Activated CD8-positive, alpha-beta T cell treated with anti-CD3 and anti-CD28 coated beads, Interleukin-2, amount 10 ng/mL, durations not matched to agents 7 days and 5 days (primary cell): ENCODE results near the gene DPYSL5. TPM values are rescaled to one million over a fixed set of nuclear protein-coding genes. Genes with fewer than 3 reads are reported as not detected.

Source experiments
- ATAC-seq: fragments of 150-1000 bp; cut with Tn5 transposase; one replicate; pipeline ENCODE4 v1.10.0; 2021; ENCODE audit warnings: moderate library complexity
- CTCF ChIA-PET: fragments of 350-600 bp; sonication (Branson Sonifier 250); formaldehyde crosslinking; loops from one replicate; lab custom pipeline; 2021; ENCODE audit warnings: antibody characterized with exemption; lab: Charles Lee
- POLR2A ChIA-PET: fragments of 350-600 bp; sonication (Branson Sonifier 250); formaldehyde crosslinking; loops from one replicate; lab custom pipeline; 2021; ENCODE audit warnings: antibody characterized with exemption; lab: Charles Lee
- DNase-seq: peaks from one replicate; pipeline ENCODE4 v3.0.0-alpha.2; 2020
- H3K27ac Mint-ChIP-seq: one replicate; pipeline ENCODE4 v1.8.0; 2021; ENCODE audit warnings: mild to moderate bottlenecking, mixed read lengths
- H3K27me3 Mint-ChIP-seq: one replicate; pipeline ENCODE4 v1.8.0; 2021; ENCODE audit warnings: low read depth, mixed read lengths
- H3K36me3 Mint-ChIP-seq: one replicate; pipeline ENCODE4 v1.8.0; 2021; ENCODE audit warnings: low read depth, mixed read lengths
- H3K4me1 Mint-ChIP-seq: one replicate; pipeline ENCODE4 v1.8.0; 2021; ENCODE audit warnings: low read depth, mixed read lengths
- H3K4me3 Mint-ChIP-seq: one replicate; pipeline ENCODE4 v1.8.0; 2021; ENCODE audit warnings: mild to moderate bottlenecking, mixed read lengths
- H3K9me3 Mint-ChIP-seq: one replicate; pipeline ENCODE4 v1.8.0; 2022; ENCODE audit warnings: mixed read lengths; ENCODE audit not compliant: insufficient read depth
- total RNA-seq, 2 experiments: library from RNA; stranded (reverse); gene quantifications; one replicate each; pipeline ENCODE4 v1.2.3, GENCODE V29; 2021

The DPYSL5 gene
- total RNA-seq, 2 experiments from 2014 or later = not detected

- ATAC-seq (no peak), DNase-seq (no peak)
- Mint-ChIP-seq H3K36me3 (no peaks in the 10 kb centered on the region), H3K27ac (no peak overlapping the region), H3K9me3 (no peaks in the 10 kb centered on the region), H3K4me1 (no peaks in the 10 kb centered on the region), H3K27me3 (peaks cover 11% of the 10 kb centered on the region), H3K4me3 (no peak overlapping the region)
- POLR2A ChIA-PET = no interaction called here
- CTCF ChIA-PET = no interaction called here
These were observed 57.6 kb downstream of the DPYSL5 start for GRCh38 chr2:26905341-26906198.

DNA sequence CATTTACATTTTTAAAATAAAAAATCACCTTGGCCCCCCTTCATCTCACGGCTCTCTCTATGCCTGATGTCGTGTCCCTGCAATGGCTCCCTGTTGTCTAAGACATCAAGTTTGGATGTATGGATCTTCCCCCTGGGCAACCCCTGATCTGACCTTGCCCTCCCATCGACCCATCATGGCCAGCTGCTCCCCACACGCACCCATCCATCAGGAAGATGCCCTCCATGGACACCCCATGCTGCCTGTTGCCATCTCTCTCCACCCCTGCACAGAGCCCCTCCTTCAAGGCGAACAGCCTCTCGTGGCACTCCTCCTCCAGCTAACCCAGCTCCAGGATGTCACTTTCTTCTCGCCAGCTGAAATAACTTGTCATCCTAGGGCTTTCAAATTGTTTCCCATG, 59.5 kb downstream of the DPYSL5 start:
- Mint-ChIP-seq H3K27me3 (peaks cover 14% of the 10 kb centered on the region), H3K4me1 (no peaks in the 10 kb centered on the region), H3K27ac (no peak overlapping the region), H3K4me3 (no peak overlapping the region), H3K36me3 (no peaks in the 10 kb centered on the region), H3K9me3 (no peaks in the 10 kb centered on the region)
- DNase-seq (no peak), ATAC-seq (no peak)
- CTCF ChIA-PET = no interaction called here
- POLR2A ChIA-PET = no interaction called here

DNA sequence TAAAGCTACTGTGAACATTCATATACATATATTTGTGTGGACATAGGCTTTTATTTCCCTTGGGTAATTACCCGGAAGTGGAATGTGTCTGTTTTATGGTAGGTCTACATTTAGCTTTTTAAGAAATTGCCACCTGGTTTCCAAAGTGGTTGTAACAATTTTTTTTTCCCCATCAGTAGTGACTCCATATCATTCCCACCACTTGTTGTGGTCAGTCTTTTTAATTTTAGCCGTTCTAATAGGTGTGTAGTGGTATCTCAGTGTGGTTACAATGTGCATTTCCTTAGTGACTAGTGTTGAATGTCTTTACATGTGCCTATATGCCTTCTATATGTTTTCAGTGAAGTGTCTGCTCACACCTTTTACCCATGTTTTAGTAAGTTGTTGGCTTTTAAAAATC, 62.2 kb downstream of the DPYSL5 start:
- CTCF ChIA-PET = interaction anchor here (1.3 to 1.5 kb wide), 3 partner anchors 12 to 407 kb away, joined by 3 to 4 read pairs (median 4); no protein-coding TSS in a partner anchor
- Mint-ChIP-seq H3K9me3 (no peaks in the 10 kb centered on the region), H3K27ac (no peak overlapping the region), H3K36me3 (no peaks in the 10 kb centered on the region), H3K4me1 (no peaks in the 10 kb centered on the region), H3K4me3 (no peak overlapping the region), H3K27me3 (peaks cover 16% of the 10 kb centered on the region)
- DNase-seq = no peak
- POLR2A ChIA-PET = interaction anchor here (0.9 kb wide), 1 partner anchor 307 kb away, joined by 4 read pairs; the partner anchor contains the start of gene CAD
- ATAC-seq = no peak

DNA sequence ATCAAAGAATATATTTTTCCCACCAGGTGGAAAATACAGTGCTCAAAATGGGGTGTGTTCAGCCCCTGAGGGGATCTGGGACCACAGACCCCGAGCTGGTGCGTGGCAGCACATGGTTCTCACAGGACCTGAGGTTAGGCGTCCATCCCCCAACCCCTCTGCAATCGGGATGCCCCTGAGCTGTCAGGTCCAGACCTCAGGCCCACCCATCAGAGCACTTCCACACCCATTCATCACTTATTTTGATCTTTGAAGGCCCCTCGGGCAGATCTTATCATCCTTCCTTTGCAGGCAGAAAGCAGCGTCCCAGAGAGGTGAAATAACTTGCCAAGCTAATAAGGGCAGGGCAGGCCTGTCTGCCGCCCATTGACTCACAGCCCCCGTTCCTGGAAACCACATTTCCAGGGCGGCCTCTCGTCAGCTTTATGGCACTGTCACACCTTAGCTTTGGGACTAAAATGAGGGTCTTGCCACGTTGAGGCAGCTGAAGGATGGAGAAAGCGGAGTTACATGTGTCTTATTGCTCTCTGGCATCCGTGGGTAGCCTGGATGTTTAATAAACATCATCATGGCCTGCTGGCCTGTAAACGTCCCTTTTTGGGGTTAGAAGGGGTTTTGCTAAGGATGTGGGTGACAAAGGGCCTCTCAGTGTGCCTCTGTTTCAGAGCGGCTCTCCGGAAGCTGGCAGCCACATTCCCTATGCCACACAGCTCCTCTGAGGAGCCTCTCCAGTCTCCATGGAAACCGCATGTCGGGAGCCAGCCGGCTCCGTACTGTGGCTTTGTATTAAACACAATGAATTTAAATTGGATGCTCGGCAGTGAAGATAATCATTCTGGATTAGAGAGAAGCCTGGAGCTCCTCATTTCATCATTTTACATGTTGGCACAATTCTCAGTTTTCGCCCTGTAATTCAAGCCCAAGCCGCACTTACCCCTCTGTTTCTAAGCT, 64.3 kb downstream of the DPYSL5 start:
- Mint-ChIP-seq H3K4me3 (no peak overlapping the region), H3K27ac (no peak overlapping the region)
- ATAC-seq = no peak

DNA sequence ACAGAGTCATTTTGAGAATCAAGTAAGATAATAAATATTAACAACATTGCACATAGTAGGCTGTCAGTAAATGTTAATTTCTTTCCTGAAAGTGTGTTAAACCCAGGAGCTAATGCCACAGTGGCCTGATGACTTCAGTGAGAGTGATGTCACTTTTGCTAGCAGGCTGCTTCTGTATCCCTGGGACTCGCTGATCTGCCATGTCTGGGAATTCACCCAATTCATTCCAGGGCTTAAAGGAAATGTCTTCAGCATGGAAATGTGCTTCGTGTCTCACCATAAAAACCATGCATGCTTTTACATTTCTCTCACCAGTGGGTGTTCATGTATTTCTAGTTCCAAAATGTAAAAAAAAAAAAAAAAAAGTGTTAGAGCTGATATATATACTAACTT, 65.7 kb downstream of the DPYSL5 start:
- no peak overlapping the region for H3K4me3 Mint-ChIP-seq
- H3K4me1 Mint-ChIP-seq = no peaks in the 10 kb centered on the region
- no peaks in the 10 kb centered on the region for H3K9me3 Mint-ChIP-seq
- DNase-seq = no peak
- H3K36me3 Mint-ChIP-seq = no peaks in the 10 kb centered on the region
- no peak for ATAC-seq
- no peak overlapping the region for H3K27ac Mint-ChIP-seq
- POLR2A ChIA-PET = no interaction called here
- CTCF ChIA-PET = interaction anchor here (2.5 kb wide), 1 partner anchor 9 kb away, joined by 9 read pairs; no protein-coding TSS in a partner anchor
- peaks cover 16% of the 10 kb centered on the region for H3K27me3 Mint-ChIP-seq

More for the DNA sequence above, 64.3 kb downstream of the DPYSL5 start:
- DNase-seq = no peak
- CTCF ChIA-PET = interaction anchor here (0.9 to 2.5 kb wide), 3 partner anchors 11 to 367 kb away, joined by 3 to 9 read pairs (median 3); no protein-coding TSS in a partner anchor
- no peaks in the 10 kb centered on the region for H3K9me3 Mint-ChIP-seq
- POLR2A ChIA-PET = no interaction called here
- H3K27me3 Mint-ChIP-seq = peaks cover 16% of the 10 kb centered on the region
- no peaks in the 10 kb centered on the region for H3K36me3 Mint-ChIP-seq
- no peaks in the 10 kb centered on the region for H3K4me1 Mint-ChIP-seq

DNA sequence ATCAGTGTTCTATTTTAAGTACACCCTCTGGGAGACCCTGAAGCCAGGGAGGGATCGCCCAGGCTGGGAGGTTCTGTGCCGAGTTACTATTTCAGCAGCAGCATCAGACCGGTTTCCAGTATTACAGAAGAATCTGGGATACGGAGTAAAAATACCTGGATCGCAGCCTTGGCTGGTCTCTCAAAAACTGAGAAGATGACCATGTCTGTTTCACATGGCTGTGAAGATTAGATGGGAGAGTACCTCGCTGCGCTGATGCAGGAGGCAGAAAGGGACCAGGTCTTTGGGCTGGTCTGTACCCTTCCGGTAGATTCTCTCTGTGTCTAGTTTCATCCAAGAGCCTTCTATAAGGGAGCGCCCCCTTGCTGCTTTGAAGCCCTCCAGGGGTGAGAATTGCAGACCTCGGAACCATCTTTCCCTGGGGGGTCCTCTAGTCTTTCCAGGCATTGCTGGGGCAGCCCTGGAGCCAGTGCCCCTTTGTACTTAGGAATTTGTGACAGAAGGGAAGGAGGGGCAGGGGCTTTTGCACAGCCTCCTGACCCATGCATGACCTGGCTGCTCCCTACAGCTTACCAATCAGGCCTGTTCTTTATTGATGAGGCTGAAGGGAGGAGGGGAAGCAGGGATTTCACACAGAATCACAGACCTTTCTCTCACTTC, 66.2 kb downstream of the DPYSL5 start:
- CTCF ChIA-PET = no interaction called here
- ATAC-seq (no peak), DNase-seq (no peak)

DNA sequence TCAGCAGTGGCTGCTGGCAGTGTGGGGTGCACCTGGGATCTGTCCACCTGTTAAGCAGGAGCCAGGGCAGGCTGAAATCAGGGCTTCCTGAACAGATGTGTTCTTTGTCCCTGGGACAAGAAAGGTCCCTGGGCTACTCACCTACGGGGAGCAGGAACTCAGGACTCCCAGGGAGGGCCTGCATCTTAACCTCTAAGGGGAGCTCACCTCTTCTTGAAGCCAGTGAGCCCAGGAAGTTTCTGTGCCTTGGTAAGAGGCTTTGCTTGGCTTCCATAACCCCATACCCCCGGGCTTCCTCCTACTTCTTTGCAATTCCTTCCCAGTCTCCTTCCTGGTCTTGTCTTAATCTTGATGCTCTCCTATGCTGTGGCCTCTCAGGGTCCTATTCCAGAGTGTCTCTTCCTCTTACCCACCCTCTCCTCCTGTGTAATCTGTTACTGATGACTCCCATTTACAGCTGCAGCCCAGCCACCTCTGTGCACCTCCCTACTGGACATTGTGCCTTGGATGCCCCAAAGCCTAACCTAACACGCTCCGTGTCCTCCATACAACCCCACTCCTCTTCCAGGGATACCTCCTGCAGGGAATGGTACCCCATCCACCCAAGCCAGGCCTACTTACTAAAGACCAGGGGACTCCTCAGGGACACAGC, 66.9 kb downstream of the DPYSL5 start:
- no peak for DNase-seq
- POLR2A ChIA-PET = no interaction called here
- Mint-ChIP-seq H3K4me3 (no peak overlapping the region), H3K27ac (no peak overlapping the region), H3K27me3 (peaks cover 14% of the 10 kb centered on the region), H3K9me3 (no peaks in the 10 kb centered on the region), H3K36me3 (no peaks in the 10 kb centered on the region), H3K4me1 (no peaks in the 10 kb centered on the region)
- CTCF ChIA-PET = no interaction called here
- ATAC-seq = no peak

More for the DNA sequence above, 66.2 kb downstream of the DPYSL5 start:
- POLR2A ChIA-PET = no interaction called here
- H3K27ac Mint-ChIP-seq = no peak overlapping the region
- H3K9me3 Mint-ChIP-seq = no peaks in the 10 kb centered on the region
- no peak overlapping the region for H3K4me3 Mint-ChIP-seq
- H3K36me3 Mint-ChIP-seq = no peaks in the 10 kb centered on the region
- H3K4me1 Mint-ChIP-seq = no peaks in the 10 kb centered on the region
- H3K27me3 Mint-ChIP-seq = peaks cover 15% of the 10 kb centered on the region

- Mint-ChIP-seq H3K4me1 (no peaks in the 10 kb centered on the region), H3K36me3 (no peaks in the 10 kb centered on the region), H3K27ac (no peak overlapping the region), H3K27me3 (peaks cover 9% of the 10 kb centered on the region), H3K4me3 (no peak overlapping the region), H3K9me3 (no peaks in the 10 kb centered on the region)
- ChIA-PET CTCF (interaction anchor here (2.1 kb wide), 1 partner anchor 69 kb away, joined by 12 read pairs; no protein-coding TSS in a partner anchor), POLR2A (no interaction called here)
- DNase-seq (no peak), ATAC-seq (no peak)
These were observed 67.4 kb downstream of the DPYSL5 start for GRCh38 chr2:26915316-26915715.

DNA sequence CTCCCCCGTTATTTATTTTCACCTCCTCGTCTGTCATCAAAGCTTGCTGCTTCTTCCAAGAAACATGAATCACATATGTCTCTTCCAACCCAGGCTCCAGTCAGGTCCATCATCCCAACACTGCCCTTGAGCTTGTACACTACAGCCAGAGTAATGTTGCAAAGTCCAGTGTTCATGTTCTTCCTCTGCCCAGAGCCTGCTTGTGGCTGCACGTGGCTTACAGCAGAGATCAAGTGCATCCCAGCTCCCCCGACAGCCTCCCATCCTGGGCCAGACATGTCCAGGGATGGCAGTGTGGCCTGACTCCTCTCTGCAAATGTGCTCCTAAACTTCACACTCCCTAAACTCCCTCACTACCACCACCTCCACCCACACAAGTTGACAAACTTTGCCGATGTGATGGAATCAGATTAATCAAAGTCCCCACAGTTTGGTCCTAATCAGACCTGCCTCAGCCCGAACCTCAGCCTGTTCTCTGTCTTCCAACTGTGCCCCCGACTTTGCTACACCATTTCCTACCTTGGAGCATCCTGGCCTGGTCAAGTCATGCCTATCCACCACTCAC, 68.3 kb downstream of the DPYSL5 start:
- H3K27me3 Mint-ChIP-seq = peaks cover 9% of the 10 kb centered on the region
- no peak for DNase-seq
- no peak overlapping the region for H3K4me3 Mint-ChIP-seq
- POLR2A ChIA-PET = no interaction called here
- CTCF ChIA-PET = interaction anchor here (2.1 kb wide), 1 partner anchor 70 kb away, joined by 12 read pairs; no protein-coding TSS in a partner anchor
- ATAC-seq = no peak
- H3K36me3 Mint-ChIP-seq = no peaks in the 10 kb centered on the region
- H3K27ac Mint-ChIP-seq = no peak overlapping the region
- no peaks in the 10 kb centered on the region for H3K9me3 Mint-ChIP-seq
- no peaks in the 10 kb centered on the region for H3K4me1 Mint-ChIP-seq

DNA sequence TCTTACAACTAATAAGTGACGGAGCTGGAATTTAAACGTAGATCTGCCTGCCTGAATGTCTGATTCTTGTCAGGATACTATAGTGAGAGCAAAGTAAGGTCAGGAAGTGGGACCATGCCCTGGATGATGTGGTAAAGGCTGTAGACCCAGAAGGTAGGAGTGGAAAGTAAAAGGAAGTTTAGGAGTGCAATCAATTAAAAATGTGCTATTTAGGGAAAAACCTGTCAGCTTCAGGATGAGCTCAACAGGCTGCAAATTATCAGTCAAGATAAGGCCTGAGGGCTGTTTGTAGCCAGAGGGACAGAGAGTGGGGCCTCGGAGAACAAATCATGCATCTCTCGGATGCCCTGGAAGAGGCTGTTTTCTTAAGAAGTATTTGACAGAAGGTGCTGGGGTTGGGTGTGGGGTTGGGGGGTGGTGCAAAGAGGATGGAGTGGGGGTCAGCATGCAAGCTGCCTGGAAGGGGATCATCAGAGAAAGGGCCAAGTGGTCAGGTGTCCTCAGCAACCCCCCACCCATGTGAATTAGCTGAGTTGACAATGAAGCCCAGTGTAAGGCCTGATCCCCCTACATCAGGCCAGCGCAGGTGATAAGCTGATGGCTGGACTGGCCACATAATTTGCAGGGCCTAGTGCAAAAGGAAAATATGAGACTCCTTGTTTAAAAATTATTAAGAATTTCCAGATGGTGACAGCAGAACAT, 69.4 kb downstream of the DPYSL5 start:
- ChIA-PET POLR2A (no interaction called here), CTCF (interaction anchor here (1.2 to 2.1 kb wide), 2 partner anchors 25 to 71 kb away, joined by 4 to 12 read pairs; no protein-coding TSS in a partner anchor)
- DNase-seq (no peak), ATAC-seq (no peak)
- Mint-ChIP-seq H3K4me3 (no peak overlapping the region), H3K9me3 (no peaks in the 10 kb centered on the region), H3K27ac (no peak overlapping the region), H3K36me3 (no peaks in the 10 kb centered on the region), H3K4me1 (no peaks in the 10 kb centered on the region), H3K27me3 (peaks cover 18% of the 10 kb centered on the region)
